Liver (tissue), 9 donors: ENCODE measurements around the gene M6PR. TPM values are rescaled to one million over a fixed set of nuclear protein-coding genes. Genes with fewer than 3 reads are reported as not detected.

ENCODE experiments used
- DNase-seq: peaks from one replicate; pipeline ENCODE4 v3.0.0-alpha.2; 2017; ENCODE audit warnings: low spot score
- H3K27ac ChIP-seq, 2 donors: one replicate each; pipeline ENCODE4 v1.7.0; 2013; ENCODE audit warnings: inconsistent platforms in 2 of 2, low read length in 2 of 2, control low read depth in 1 of 2, low read depth in 1 of 2, mild to moderate bottlenecking in 1 of 2
- H3K27me3 ChIP-seq, 4 donors: one replicate each; pipeline versions ENCODE4 v1.6.1 to v1.7.0; 2013; ENCODE audit warnings: low read length in 3 of 4, inconsistent platforms in 1 of 4, mild to moderate bottlenecking in 1 of 4, moderate library complexity in 1 of 4; ENCODE audit not compliant: control insufficient read depth in 4 of 4, insufficient read depth in 4 of 4
- H3K36me3 ChIP-seq, 4 donors: one replicate each; pipeline versions ENCODE4 v1.6.1 to v1.7.0; 2013; ENCODE audit warnings: low read length in 3 of 4, mild to moderate bottlenecking in 3 of 4, low read depth in 1 of 4, moderate library complexity in 1 of 4; ENCODE audit not compliant: control insufficient read depth in 4 of 4, insufficient read depth in 3 of 4
- H3K4me1 ChIP-seq, 4 donors: one replicate each; pipeline versions ENCODE4 v1.6.1 to v1.7.0; 2013; ENCODE audit warnings: low read length in 3 of 4, mild to moderate bottlenecking in 3 of 4, moderate library complexity in 1 of 4; ENCODE audit not compliant: control insufficient read depth in 4 of 4, insufficient read depth in 4 of 4
- H3K4me3 ChIP-seq, 3 donors: one replicate each; pipeline versions ENCODE4 v1.6.1 to v1.7.0; 2013; ENCODE audit warnings: low read length in 3 of 3, control low read depth in 1 of 3, low read depth in 1 of 3, mild to moderate bottlenecking in 1 of 3
- H3K9ac ChIP-seq, 2 donors: one replicate each; pipeline ENCODE4 v1.7.0; 2013; ENCODE audit warnings: low read length in 2 of 2, mild to moderate bottlenecking in 2 of 2, moderate library complexity in 2 of 2, control low read depth in 1 of 2, low read depth in 1 of 2
- H3K9me3 ChIP-seq, 4 donors: one replicate each; pipeline versions ENCODE4 v1.6.1 to v1.7.0; 2013; ENCODE audit warnings: low read length in 3 of 4; ENCODE audit not compliant: control insufficient read depth in 4 of 4
- FOXA2 ChIP-seq: IDR thresholded peaks from 2 replicates; pipeline ENCODE4 v1.6.1; 2016; ENCODE audit warnings: antibody characterized with exemption
- GABPA ChIP-seq, 2 donors: IDR thresholded peaks in 1 of 2; conservative IDR thresholded peaks in 1 of 2; 2 replicates each; pipeline ENCODE4 v1.6.1; 2016; ENCODE audit warnings: antibody characterized with exemption in 2 of 2, mild to moderate bottlenecking in 1 of 2, moderate library complexity in 1 of 2
- HNF4A ChIP-seq, 2 donors: conservative IDR thresholded peaks; 2 replicates each; pipeline ENCODE4 v1.6.1; 2016; ENCODE audit warnings: antibody characterized with exemption in 2 of 2, mild to moderate bottlenecking in 2 of 2
- HNF4G ChIP-seq: IDR thresholded peaks from 2 replicates; pipeline ENCODE4 v1.6.1; 2016; ENCODE audit warnings: antibody characterized with exemption
- JUND ChIP-seq, 2 donors: IDR thresholded peaks; 2 replicates each; pipeline ENCODE4 v1.6.1; 2016; ENCODE audit warnings: antibody characterized with exemption in 2 of 2
- NR2F2 ChIP-seq: IDR thresholded peaks from 2 replicates; pipeline ENCODE4 v1.6.1; 2016; ENCODE audit warnings: antibody characterized with exemption
- RXRA ChIP-seq, 2 donors: IDR thresholded peaks; 2 replicates each; pipeline ENCODE4 v1.6.1; 2017 to 2018; ENCODE audit warnings: antibody characterized with exemption in 2 of 2, mild to moderate bottlenecking in 1 of 2
- SP1 ChIP-seq: IDR thresholded peaks from 2 replicates; pipeline ENCODE4 v1.6.1; 2018; ENCODE audit warnings: antibody characterized with exemption, mild to moderate bottlenecking
- TAF1 ChIP-seq: conservative IDR thresholded peaks from 2 replicates; pipeline ENCODE4 v1.6.1; 2016; ENCODE audit warnings: antibody characterized with exemption, mild to moderate bottlenecking
- YY1 ChIP-seq: IDR thresholded peaks from 2 replicates; pipeline ENCODE4 v1.6.1; 2016; ENCODE audit warnings: antibody characterized with exemption, mild to moderate bottlenecking
- WGBS: extraction: QIAGEN DNeasy Blood & Tissue Kit; methylation state at CpG from one replicate; pipeline ENCODE4 v1.1.7; 2013; 5-methylcytosine and 5-hydroxymethylcytosine counted together
- polyA plus RNA-seq, 2 donors: library from polyadenylated mRNA; stranded (reverse) in 1 of 2; unstranded in 1 of 2; fragments of 200-250 nt in 1 of 2; fragments of >200 nt in 1 of 2; fragmentation: Nextera tagmentation in 1 of 2; extraction: Ambion mirVana in 1 of 2; gene quantifications; one replicate each; pipeline versions ENCODE4 v1.2.1 to v1.2.3, GENCODE V29; 2013 to 2015
- total RNA-seq, 2 donors: library from RNA; depleted of rRNA; stranded (reverse); fragments of >200 nt; gene quantifications; one replicate each; pipeline ENCODE4 v1.2.3, GENCODE V29; 2014
- TF ChIP-seq, protein P1 (sequence below): fragments of 150-350 bp; IDR thresholded peaks from 2 replicates; pipeline ENCODE4 v1.5.1; 2017; ENCODE audit warnings: improper control_type of control experiment, low read depth, low read length; ENCODE audit not compliant: missing input control
- donor health status: healthy.
- donor health status: healthy.
- donor health status: healthy.
- donor health status: healthy.
- donor health status: healthy.

M6PR gene
- total and polyA plus RNA-seq, 4 donors: 38.7 to 118 (median 46.7) TPM

DNA sequence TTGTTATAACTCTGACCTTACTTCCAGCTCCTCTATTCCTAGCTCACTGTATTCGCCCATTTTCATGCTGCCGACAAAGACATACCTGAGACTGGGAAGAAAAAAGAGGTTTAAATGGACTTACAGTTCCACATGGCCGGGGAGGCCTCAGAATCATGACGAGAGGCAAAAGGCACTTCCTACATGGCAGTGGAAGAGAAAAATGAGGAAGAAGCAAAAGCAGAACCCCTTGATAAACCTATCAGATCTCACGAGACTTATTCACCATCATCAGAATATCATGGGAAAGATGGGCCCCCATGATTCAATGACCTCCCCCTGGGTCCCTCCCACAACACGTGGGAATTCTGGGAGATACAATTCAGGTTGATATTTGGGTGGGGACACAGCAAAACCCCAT is 49.6 kb downstream of the M6PR start:
- DNase-seq: no peak
- no peak overlapping the region for H3K4me3 ChIP-seq
- H3K4me1 ChIP-seq: no peaks in the 10 kb centered on the region
- H3K9me3 ChIP-seq: no peaks in the 10 kb centered on the region
- 77% methylated on average over 6 of the region's 6 CpGs for WGBS
- H3K27me3 ChIP-seq: no peaks in the 10 kb centered on the region
- TF ChIP-seq JUND (IDR thresholded peaks at IDR 0.05): no peak
- no peak for TF ChIP-seq GABPA (IDR thresholded peaks at IDR 0.05 in 1 of 2, conservative IDR thresholded peaks at IDR 0.05 in 1 of 2)
- TF ChIP-seq SP1: no peak
- no peak for TF ChIP-seq TAF1
- no peak overlapping the region for H3K9ac ChIP-seq
- H3K36me3 ChIP-seq: no peaks in the 10 kb centered on the region
- H3K27ac ChIP-seq: no peak overlapping the region

DNA sequence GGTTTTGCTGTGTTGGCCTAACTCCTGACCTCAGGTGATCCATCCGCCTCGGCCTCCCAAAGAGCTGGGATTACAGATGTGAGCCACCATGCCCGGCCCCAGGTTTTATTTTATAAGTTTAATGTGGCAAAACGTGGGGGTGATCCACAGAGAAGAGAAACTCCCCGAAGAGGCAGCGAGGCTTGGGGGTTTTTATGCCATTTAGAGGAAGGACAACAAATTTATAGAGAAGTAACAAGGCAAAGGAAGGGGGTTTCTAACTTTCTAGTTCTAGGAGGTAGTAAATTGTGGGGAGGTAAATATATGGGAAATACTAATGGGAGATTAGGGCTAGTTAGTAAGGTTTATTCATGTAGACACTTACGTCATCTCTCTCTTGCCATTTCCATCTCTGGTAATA is 52.4 kb downstream of the M6PR start:
- Histone ChIP-seq H3K9me3 (no peaks in the 10 kb centered on the region), H3K4me3 (no peak overlapping the region), H3K4me1 (no peaks in the 10 kb centered on the region), H3K27me3 (no peaks in the 10 kb centered on the region), H3K9ac (no peak overlapping the region), H3K36me3 (no peaks in the 10 kb centered on the region), H3K27ac (no peak overlapping the region)
- 82% methylated on average over 7 of the region's 7 CpGs for WGBS
- TF ChIP-seq RXRA (IDR thresholded peaks at IDR 0.05) (no peak), FOXA2 (no peak), YY1 (no peak), NR2F2 (no peak), HNF4G (no peak)
- TF ChIP-seq, protein P1, sequence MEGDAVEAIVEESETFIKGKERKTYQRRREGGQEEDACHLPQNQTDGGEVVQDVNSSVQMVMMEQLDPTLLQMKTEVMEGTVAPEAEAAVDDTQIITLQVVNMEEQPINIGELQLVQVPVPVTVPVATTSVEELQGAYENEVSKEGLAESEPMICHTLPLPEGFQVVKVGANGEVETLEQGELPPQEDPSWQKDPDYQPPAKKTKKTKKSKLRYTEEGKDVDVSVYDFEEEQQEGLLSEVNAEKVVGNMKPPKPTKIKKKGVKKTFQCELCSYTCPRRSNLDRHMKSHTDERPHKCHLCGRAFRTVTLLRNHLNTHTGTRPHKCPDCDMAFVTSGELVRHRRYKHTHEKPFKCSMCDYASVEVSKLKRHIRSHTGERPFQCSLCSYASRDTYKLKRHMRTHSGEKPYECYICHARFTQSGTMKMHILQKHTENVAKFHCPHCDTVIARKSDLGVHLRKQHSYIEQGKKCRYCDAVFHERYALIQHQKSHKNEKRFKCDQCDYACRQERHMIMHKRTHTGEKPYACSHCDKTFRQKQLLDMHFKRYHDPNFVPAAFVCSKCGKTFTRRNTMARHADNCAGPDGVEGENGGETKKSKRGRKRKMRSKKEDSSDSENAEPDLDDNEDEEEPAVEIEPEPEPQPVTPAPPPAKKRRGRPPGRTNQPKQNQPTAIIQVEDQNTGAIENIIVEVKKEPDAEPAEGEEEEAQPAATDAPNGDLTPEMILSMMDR: no peak
- DNase-seq: no peak

DNA sequence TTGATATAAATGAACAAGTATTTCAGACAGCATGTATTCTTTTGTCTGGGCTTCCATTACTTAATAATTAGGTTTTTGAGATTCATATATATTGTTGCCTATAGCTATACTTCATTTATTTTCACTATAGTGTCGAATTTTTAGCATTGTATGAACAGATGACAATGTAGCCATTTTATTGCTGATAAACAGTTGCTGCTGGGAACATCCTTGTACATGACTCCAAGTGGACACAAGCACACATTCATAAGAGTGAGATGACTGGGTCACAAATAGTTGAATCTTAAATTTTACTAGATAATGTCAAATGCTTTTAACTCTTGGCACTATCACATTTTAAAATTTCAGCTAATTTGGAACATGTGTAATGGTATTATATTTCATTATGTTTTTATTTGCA is 54.5 kb downstream of the M6PR start:
- no peak overlapping the region for H3K27ac ChIP-seq
- peaks cover 0 to 3% (median 0%) of the 10 kb centered on the region in 4 donors for H3K4me1 ChIP-seq
- no peaks in the 10 kb centered on the region for H3K9me3 ChIP-seq
- TF ChIP-seq RXRA (IDR thresholded peaks at IDR 0.05) (no peak), YY1 (no peak)
- H3K36me3 ChIP-seq: no peaks in the 10 kb centered on the region
- no peaks in the 10 kb centered on the region for H3K27me3 ChIP-seq
- H3K9ac ChIP-seq: no peak overlapping the region
- H3K4me3 ChIP-seq: no peak overlapping the region
- 58% methylated on average over 1 of the region's 1 CpG for WGBS
- no peak for DNase-seq

DNA sequence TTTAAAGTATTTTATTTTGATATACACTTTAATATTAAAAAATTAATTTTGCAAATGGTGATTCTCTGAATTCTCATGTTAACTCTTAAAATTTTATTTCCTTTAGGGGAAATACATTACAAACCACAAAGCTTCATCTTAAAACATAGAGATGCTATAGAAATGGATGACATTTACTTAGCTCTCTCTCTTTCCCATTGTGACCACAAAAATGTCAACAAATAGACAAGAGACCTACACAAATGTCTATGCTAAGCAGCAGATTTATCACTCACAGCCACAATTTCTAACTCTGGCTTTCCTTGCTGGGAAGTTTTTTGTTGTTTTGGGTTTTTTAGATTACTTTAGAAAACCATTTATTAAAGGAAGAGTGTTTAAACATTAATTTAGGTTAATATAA is 55.1 kb downstream of the M6PR start:
- peaks cover 0 to 3% (median 0%) of the 10 kb centered on the region in 4 donors for H3K4me1 ChIP-seq
- no peak overlapping the region for H3K27ac ChIP-seq
- no peaks in the 10 kb centered on the region for H3K36me3 ChIP-seq
- no peak overlapping the region for H3K9ac ChIP-seq
- TF ChIP-seq JUND (IDR thresholded peaks at IDR 0.05) (no peak), HNF4A (conservative IDR thresholded peaks at IDR 0.05) (no peak)
- H3K9me3 ChIP-seq: no peaks in the 10 kb centered on the region
- no peak for DNase-seq
- H3K27me3 ChIP-seq: no peaks in the 10 kb centered on the region
- no peak overlapping the region for H3K4me3 ChIP-seq
